ENCODE results near the gene LRRC8E.

DNA sequence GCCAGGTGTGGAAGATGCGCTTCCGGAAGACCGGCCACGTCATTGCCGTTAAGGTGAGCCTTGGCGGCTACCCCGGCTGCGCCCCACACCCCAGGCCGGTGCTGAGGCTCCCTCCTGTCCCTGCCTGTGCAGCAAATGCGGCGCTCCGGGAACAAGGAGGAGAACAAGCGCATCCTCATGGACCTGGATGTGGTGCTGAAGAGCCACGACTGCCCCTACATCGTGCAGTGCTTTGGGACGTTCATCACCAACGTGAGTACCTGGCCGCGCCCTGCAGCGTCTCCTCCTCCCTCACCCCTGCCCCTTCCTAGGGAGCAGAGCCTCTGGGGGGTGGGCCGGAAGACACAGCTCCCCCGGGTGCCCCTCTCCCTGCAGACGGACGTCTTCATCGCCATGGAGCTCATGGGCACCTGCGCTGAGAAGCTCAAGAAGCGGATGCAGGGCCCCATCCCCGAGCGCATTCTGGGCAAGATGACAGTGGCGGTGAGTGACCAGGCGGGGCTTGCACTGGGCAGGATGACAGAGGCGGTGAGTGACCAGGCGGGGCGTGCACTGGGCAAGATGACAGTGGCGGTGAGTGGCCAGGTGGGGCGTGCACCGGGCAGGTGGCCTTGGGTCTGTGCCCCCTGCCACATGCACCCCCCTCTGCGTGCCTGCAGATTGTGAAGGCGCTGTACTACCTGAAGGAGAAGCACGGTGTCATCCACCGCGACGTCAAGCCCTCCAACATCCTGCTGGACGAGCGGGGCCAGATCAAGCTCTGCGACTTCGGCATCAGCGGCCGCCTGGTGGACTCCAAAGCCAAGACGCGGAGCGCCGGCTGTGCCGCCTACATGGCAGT, 22.2 kb downstream of the LRRC8E start:
- TF ChIP-seq CBFB (IDR thresholded peaks at IDR 0.05; ENCODE audit: low read depth) (no peak), HCFC1 (IDR thresholded peaks at IDR 0.05; ENCODE audit: low read length) (no peak), TARDBP (IDR thresholded peaks at IDR 0.05; ENCODE audit: borderline replicate concordance) (no peak), SMAD1 (IDR thresholded peaks at IDR 0.05; ENCODE audit: low read depth, partially characterized antibody) (no peak), CHD4 (IDR thresholded peaks at IDR 0.05) (no peak), JUND (IDR thresholded peaks at IDR 0.05; ENCODE audit: low read depth, low read length) (no peak), NR2C2 (IDR thresholded peaks at IDR 0.05; ENCODE audit: borderline replicate concordance, control insufficient read depth, insufficient read length, low read depth) (no peak), HDAC2 (IDR thresholded peaks at IDR 0.05) (no peak), NFYB (IDR thresholded peaks at IDR 0.05; ENCODE audit: insufficient read depth, low read depth, low read length) (no peak)
- TF ChIP-seq, protein P1, sequence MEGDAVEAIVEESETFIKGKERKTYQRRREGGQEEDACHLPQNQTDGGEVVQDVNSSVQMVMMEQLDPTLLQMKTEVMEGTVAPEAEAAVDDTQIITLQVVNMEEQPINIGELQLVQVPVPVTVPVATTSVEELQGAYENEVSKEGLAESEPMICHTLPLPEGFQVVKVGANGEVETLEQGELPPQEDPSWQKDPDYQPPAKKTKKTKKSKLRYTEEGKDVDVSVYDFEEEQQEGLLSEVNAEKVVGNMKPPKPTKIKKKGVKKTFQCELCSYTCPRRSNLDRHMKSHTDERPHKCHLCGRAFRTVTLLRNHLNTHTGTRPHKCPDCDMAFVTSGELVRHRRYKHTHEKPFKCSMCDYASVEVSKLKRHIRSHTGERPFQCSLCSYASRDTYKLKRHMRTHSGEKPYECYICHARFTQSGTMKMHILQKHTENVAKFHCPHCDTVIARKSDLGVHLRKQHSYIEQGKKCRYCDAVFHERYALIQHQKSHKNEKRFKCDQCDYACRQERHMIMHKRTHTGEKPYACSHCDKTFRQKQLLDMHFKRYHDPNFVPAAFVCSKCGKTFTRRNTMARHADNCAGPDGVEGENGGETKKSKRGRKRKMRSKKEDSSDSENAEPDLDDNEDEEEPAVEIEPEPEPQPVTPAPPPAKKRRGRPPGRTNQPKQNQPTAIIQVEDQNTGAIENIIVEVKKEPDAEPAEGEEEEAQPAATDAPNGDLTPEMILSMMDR (IDR thresholded peaks at IDR 0.05 in 2 of 3, conservative IDR thresholded peaks at IDR 0.05 in 1 of 3; ENCODE audit: control insufficient read depth in 2 of 3, extremely low read depth in 1 of 3, insufficient read depth in 1 of 3, low read depth in 3 of 3, low read length in 3 of 3), result no peak
- TF ChIP-seq, protein P2, sequence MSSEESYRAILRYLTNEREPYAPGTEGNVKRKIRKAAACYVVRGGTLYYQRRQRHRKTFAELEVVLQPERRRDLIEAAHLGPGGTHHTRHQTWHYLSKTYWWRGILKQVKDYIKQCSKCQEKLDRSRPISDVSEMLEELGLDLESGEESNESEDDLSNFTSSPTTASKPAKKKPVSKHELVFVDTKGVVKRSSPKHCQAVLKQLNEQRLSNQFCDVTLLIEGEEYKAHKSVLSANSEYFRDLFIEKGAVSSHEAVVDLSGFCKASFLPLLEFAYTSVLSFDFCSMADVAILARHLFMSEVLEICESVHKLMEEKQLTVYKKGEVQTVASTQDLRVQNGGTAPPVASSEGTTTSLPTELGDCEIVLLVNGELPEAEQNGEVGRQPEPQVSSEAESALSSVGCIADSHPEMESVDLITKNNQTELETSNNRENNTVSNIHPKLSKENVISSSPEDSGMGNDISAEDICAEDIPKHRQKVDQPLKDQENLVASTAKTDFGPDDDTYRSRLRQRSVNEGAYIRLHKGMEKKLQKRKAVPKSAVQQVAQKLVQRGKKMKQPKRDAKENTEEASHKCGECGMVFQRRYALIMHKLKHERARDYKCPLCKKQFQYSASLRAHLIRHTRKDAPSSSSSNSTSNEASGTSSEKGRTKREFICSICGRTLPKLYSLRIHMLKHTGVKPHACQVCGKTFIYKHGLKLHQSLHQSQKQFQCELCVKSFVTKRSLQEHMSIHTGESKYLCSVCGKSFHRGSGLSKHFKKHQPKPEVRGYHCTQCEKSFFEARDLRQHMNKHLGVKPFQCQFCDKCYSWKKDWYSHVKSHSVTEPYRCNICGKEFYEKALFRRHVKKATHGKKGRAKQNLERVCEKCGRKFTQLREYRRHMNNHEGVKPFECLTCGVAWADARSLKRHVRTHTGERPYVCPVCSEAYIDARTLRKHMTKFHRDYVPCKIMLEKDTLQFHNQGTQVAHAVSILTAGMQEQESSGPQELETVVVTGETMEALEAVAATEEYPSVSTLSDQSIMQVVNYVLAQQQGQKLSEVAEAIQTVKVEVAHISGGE (CRISPR knock-in tag; IDR thresholded peaks at IDR 0.05), result no peak
- TF ChIP-seq, protein P3, sequence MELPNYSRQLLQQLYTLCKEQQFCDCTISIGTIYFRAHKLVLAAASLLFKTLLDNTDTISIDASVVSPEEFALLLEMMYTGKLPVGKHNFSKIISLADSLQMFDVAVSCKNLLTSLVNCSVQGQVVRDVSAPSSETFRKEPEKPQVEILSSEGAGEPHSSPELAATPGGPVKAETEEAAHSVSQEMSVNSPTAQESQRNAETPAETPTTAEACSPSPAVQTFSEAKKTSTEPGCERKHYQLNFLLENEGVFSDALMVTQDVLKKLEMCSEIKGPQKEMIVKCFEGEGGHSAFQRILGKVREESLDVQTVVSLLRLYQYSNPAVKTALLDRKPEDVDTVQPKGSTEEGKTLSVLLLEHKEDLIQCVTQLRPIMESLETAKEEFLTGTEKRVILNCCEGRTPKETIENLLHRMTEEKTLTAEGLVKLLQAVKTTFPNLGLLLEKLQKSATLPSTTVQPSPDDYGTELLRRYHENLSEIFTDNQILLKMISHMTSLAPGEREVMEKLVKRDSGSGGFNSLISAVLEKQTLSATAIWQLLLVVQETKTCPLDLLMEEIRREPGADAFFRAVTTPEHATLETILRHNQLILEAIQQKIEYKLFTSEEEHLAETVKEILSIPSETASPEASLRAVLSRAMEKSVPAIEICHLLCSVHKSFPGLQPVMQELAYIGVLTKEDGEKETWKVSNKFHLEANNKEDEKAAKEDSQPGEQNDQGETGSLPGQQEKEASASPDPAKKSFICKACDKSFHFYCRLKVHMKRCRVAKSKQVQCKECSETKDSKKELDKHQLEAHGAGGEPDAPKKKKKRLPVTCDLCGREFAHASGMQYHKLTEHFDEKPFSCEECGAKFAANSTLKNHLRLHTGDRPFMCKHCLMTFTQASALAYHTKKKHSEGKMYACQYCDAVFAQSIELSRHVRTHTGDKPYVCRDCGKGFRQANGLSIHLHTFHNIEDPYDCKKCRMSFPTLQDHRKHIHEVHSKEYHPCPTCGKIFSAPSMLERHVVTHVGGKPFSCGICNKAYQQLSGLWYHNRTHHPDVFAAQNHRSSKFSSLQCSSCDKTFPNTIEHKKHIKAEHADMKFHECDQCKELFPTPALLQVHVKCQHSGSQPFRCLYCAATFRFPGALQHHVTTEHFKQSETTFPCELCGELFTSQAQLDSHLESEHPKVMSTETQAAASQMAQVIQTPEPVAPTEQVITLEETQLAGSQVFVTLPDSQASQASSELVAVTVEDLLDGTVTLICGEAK (IDR thresholded peaks at IDR 0.05; ENCODE audit: borderline replicate concordance), result no peak
